Activated CD4-positive, alpha-beta T cell treated with anti-CD3 and anti-CD28 coated beads, Interleukin-2, Interleukin-4, amounts not matched to agents 100 ng/mL and 50 ng/mL, durations not matched to agents 16 hours and 8 hours (primary cell): ENCODE data around the gene SAPCD1.
A peak's percentile ranks its signal among the peaks of the same experiment; 100 is the strongest.

Source experiments
- DNase-seq: peaks from one replicate; pipeline ENCODE4 v3.0.0-alpha.2; 2020; ENCODE audit warnings: low spot score

SAPCD1 gene

DNA sequence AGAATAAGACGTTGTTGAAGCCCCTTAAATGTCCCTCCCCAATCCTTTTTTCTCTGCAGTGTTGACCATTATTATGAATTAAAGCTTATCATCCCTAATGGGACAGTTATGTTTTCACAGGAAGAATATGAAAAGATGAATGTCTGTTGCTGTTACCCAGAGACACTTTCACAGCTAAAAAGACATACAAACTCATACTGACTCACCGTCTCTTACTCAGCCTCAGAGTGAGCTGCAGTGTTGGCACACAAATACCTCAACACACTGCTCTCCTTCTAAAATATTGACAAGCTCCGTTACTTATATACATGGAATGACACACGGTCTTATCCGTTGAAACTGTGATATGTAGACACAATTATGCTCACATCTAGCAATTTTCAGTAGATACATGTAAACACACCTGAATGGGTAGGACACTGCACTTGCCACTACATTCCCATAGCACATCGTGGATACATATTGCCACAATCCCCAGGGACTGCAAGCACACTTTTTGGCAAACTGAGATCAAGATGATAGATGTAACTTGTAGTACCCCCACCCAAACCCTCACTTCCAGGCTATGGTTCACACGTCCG is 9.6 kb upstream of the SAPCD1 start:
- DNase-seq = no peak

DNA sequence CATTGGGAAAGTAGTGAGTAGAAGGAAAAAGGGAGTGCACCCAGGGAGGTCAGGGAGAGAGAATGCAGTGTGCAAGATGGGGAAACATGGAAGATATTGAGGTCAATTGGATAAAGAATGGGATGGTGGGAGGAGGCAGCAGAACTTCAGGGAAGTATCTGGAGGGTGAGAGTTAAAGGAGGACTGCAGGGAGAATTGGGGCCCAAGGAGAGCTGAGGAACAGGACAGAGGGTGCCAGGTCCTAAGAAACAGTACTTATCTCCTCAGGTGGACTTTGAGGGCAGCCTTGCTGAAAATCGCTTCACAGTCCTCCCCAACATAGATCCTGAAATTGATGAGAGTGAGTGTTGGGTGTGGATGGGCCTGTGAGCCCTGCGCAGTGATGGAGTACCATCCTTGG is 4.2 kb upstream of the SAPCD1 start:
- no peak for DNase-seq

- no peak for DNase-seq
Observed at GRCh38 chr6:31760790-31761189, 1.7 kb upstream of the SAPCD1 start.

- no peak for DNase-seq
Observed at GRCh38 chr6:31761343-31761742, 1.1 kb upstream of the SAPCD1 start.

DNA sequence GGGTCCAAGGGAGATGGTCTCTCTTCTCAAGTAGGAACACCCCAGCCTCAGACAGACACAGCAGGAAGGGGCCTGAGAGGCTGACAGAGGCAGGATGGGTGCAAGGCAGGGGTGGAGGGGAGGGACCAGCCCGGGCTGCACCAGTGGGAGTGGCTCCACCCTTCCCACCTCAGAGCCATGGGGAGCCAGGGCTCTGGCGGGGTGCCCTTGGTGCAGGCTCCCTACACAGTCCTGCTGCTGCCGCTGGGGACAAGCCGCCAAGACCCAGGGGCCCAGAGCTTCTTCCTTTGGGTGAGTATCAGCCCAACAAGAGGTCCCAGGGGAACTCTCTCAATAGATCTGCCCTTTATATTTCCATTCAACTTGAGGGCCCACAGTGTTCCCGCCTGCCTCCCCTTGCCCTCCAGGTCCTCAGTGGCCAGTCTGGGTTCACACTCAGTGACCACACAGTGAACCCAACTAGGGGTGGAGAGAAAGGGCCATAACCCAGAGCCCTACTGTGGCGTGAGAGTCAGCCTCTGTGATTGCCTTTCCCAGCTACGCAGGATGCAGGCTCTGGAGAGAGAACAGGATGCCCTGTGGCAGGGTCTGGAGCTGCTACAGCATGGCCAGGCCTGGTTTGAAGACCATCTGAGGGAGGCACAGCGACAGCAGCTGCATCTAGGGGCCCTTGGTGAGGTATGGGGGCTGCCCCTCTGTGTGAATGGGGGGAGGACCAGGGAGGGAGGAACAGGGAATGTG is 592 bp downstream of the SAPCD1 start:
- no peak for DNase-seq

- DNase-seq = no peak
Observed at GRCh38 chr6:31763619-31763940, 1.1 kb downstream of the SAPCD1 start.

DNA sequence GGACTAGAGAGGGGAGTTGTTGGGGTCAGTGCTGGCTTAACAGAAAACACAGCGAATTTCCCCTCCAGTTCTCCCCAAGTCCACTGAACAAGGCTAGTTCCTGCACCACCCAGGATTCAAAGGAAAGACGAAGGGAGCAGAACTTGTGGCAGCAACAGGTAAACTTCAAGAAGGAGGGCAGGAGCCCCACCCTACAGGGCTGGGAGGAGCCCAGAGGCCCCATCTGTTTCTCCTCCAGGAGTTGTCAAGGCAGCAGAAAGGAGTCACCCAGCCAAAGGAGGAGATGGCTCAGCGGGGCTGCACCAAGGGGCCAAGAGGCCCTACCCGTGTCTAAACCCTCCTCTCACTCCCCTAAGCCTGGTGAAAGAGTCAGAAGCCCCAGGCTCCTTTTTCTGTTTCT is 1.7 kb downstream of the SAPCD1 start:
- DNase-seq = no peak

GRCh38 chr6:31765559-31765909 is 3.1 kb downstream of the SAPCD1 start:
- no peak for DNase-seq

- no peak for DNase-seq
Observed at GRCh38 chr6:31765910-31766794, 3.7 kb downstream of the SAPCD1 start.

DNA sequence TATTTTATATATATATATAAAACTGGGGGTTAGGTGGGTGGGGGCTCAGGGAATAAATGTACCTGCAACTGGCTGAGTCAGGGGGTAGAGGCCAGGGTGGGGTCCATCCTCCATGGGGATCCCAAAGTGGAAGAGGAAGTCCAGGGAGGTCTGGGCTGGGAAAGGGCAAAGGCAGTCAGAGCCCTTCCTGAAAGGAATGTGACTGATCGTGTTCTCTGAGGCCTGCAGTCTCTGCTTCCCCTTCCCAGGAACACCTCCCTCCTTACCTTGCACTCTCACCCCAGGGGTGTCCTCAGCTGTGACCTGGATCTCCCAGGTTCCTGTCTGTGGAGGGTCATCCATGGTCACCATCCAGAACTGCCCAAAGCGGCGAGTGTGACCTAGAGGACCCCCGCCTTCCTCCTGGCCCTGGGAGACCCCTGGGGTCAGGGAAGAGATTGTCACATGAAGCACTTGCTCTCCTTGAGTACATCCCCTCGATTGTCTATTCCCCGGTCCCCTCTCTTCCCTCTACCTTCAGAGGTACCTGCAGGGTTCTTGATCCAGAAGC is 4.7 kb downstream of the SAPCD1 start:
- no peak for DNase-seq

- DNase-seq = no peak
Observed at GRCh38 chr6:31768363-31769257, 6.2 kb downstream of the SAPCD1 start.

DNA sequence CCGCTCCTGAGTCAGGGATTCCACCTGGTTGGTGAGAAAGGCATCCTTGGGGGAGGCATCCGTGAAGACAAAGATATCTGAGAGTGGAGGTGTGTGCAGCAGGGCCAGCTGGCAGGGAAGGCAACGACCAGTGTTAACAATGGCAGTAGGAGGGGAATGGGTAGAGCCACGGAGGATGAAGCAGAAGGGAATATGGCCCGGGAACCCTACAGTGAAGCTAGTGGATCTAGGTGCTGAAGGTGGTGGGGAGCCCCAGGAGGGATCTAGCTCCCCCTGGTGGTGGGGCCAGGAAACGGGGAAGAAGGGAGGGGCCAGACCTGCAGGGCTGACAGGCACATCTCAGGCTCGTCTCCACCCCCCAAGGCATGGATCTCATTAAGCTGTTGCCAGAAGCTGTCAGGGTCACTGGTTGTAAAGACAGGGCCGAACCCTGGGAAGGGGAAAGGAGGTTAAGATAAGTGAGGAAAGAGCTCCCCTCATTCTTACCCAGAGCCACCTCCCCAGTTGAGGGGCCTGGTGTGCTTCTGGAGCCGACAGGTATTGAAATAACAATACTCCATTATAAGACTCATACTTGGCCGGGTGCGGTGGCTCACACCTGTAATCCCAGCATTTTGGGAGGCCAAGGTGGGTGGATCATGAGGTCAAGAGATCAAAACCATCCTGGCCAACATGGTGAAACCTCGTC is 7.4 kb downstream of the SAPCD1 start:
- peak; percentile 89 for DNase-seq

- no peak for DNase-seq
Observed at GRCh38 chr6:31770860-31771259, 8.4 kb downstream of the SAPCD1 start.

DNA sequence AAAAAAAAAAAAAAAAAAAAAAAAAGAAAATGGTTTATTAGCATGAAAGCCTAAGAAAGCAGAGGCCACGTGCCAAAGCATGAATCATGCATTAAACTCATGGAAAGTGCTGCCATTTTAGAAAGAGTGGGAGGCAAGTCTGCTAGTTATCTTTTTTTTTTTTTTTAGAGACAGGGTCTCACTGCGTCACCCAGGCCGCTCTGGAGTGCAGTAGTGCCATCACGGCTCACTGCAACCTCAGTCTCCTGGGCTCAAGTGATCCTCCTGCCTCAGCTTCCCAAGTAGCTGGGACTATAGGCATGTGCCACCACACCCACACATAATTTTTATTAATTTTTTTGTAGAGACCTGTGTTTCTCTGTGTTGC is 9.5 kb downstream of the SAPCD1 start:
- no peak for DNase-seq

GRCh38 chr6:31775184-31775583 is 12.7 kb downstream of the SAPCD1 start:
- DNase-seq = no peak

GRCh38 chr6:31775633-31776484 is 13.4 kb downstream of the SAPCD1 start:
- DNase-seq = no peak

GRCh38 chr6:31776485-31776988 is 14.1 kb downstream of the SAPCD1 start:
- peak; percentile 11 for DNase-seq

GRCh38 chr6:31776989-31777666 is 14.7 kb downstream of the SAPCD1 start, which contains the start of gene VWA7:
Gene VWA7, minus strand, starts transcription at chr6:31777328. Its CDS starts 549 bp downstream, at chr6:31776779.
- peak; percentile 69 for DNase-seq

DNA sequence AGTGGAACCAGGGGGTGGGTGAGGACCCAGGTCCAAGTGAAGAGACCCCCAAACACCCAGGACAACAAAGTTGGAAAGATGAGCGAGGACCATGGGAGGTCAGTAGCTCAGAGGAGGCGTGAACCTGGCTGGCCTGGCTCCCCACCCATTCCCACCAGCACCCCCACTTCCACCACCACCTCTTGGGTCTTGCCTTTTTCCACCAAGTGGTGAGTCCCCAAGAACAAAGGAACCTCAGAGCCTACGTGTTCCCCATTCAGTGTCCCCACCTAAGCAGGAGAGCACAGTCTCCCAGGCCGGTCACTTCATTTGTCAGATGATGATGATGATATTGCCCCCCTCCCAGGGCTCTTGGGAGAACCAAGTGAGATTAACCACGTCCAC is 15.2 kb downstream of the SAPCD1 start:
- DNase-seq = no peak

- DNase-seq = no peak
Observed at GRCh38 chr6:31778193-31778592, 15.7 kb downstream of the SAPCD1 start.
